GM18867 (cell line): ENCODE results near the gene RTF2.
"Not testable (repeated sequence)": the region's sequence is repeated elsewhere in the genome, so short reads cannot be mapped to it uniquely, and the experiment has no call there.

Experiments
- ATAC-seq: cut with Tn5 transposase; IDR thresholded peaks from one replicate; pipeline ENCODE4 v1.9.1; 2021; ENCODE audit warnings: mild to moderate bottlenecking, moderate library complexity; ENCODE audit not compliant: unreplicated experiment

RTF2 gene

GRCh38 chr20:56487216-56487615 is 18.8 kb downstream of the RTF2 start:
- ATAC-seq, result no peak

- ATAC-seq, result no peak
Measured at GRCh38 chr20:56488566-56488965, 20.1 kb downstream of the RTF2 start.

- no peak for ATAC-seq
Measured at GRCh38 chr20:56501116-56501515, 32.7 kb downstream of the RTF2 start.

GRCh38 chr20:56503916-56504315 is 35.5 kb downstream of the RTF2 start:
- ATAC-seq, result no peak

- ATAC-seq, result no peak
Measured at GRCh38 chr20:56504373-56505005, 36.1 kb downstream of the RTF2 start.

GRCh38 chr20:56506103-56506502 is 37.7 kb downstream of the RTF2 start:
- ATAC-seq, result no peak

- ATAC-seq, result no peak
Measured at GRCh38 chr20:56511926-56512325, 43.5 kb downstream of the RTF2 start.

GRCh38 chr20:56513161-56514150 is 45.0 kb downstream of the RTF2 start:
- ATAC-seq, result no peak

GRCh38 chr20:56516631-56517030 is 48.2 kb downstream of the RTF2 start:
- ATAC-seq, result no peak

- no peak for ATAC-seq
Measured at GRCh38 chr20:56517211-56517610, 48.8 kb downstream of the RTF2 start.

GRCh38 chr20:56517641-56518040 is 49.2 kb downstream of the RTF2 start:
- ATAC-seq, result no peak

GRCh38 chr20:56518126-56518525 is 49.7 kb downstream of the RTF2 start:
- no peak for ATAC-seq

- no peak for ATAC-seq
Measured at GRCh38 chr20:56518721-56519398, 50.4 kb downstream of the RTF2 start.

GRCh38 chr20:56519551-56519950 is 51.1 kb downstream of the RTF2 start:
- no peak for ATAC-seq

GRCh38 chr20:56520180-56520579 is 51.8 kb downstream of the RTF2 start:
- no peak for ATAC-seq

- not testable (repeated sequence) for ATAC-seq
Measured at GRCh38 chr20:56520746-56521354, 52.4 kb downstream of the RTF2 start.

GRCh38 chr20:56522311-56522710 is 53.9 kb downstream of the RTF2 start:
- no peak for ATAC-seq

- ATAC-seq, result not testable (repeated sequence)
Measured at GRCh38 chr20:56524444-56524843, 56.0 kb downstream of the RTF2 start, which contains the start of gene FAM209A. FAM209A (plus strand) TSS chr20:56524744; CDS start chr20:56524809, 65 bp downstream.

- ATAC-seq, result no peak
Measured at GRCh38 chr20:56527521-56527920, 59.1 kb downstream of the RTF2 start.

GRCh38 chr20:56532946-56533345 is 64.5 kb downstream of the RTF2 start, which contains the start of gene FAM209B:
FAM209B (plus strand) TSS chr20:56533246; CDS start chr20:56533342, 96 bp downstream.
- ATAC-seq, result not testable (repeated sequence)

- ATAC-seq, result no peak
Measured at GRCh38 chr20:56537997-56538396, 69.6 kb downstream of the RTF2 start.
